ENCODE results near the gene ZNF280B.

DNA sequence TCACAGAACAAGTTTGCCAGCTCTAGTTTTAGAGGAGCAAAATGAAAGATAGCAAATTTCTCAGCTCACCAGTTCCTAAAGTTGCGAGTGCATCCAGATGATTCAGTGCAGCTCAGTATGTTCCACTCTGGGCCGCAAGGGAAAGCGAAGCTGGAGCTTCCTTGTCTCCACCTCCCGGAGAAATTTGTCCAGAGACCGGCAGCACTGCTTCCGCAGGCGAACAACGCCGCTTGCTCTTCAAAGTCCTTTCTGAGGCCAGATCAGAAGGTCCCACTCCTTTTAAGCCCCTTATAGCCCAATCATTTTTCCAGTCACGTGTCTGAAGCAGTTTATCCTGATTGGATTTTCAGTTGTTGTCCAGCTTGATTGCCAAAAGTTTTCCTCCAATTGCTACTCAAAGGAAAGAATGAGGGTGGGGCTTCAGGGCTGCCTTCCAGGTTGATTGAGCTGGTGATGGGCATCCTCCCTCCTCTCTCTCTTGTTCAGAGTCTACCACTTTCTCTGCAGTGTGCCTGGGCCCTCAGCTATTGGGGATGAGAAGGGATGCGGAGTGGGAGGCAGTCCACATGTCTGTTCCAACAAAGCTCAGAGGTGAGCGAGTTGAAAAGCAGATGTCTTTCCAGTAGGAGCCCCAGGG is 11.6 kb upstream of the ZNF280B start, which contains the start of gene ZNF280A:
- TF ChIP-seq YY1 (IDR thresholded peaks at IDR 0.05; ENCODE audit: insufficient read depth, insufficient read length) (no peak), ZNF274 (IDR thresholded peaks at IDR 0.05; ENCODE audit: low read depth, low read length) (no peak)
